CD1c-positive myeloid dendritic cell (primary cell): ENCODE measurements around the gene TEAD1.
A peak's percentile ranks its signal among the peaks of the same experiment; 100 is the strongest.

ENCODE experiments used
- DNase-seq: peaks from one replicate; pipeline ENCODE4 v3.0.0-alpha.2; 2016; ENCODE audit errors: extremely low spot score

TEAD1 gene

DNA sequence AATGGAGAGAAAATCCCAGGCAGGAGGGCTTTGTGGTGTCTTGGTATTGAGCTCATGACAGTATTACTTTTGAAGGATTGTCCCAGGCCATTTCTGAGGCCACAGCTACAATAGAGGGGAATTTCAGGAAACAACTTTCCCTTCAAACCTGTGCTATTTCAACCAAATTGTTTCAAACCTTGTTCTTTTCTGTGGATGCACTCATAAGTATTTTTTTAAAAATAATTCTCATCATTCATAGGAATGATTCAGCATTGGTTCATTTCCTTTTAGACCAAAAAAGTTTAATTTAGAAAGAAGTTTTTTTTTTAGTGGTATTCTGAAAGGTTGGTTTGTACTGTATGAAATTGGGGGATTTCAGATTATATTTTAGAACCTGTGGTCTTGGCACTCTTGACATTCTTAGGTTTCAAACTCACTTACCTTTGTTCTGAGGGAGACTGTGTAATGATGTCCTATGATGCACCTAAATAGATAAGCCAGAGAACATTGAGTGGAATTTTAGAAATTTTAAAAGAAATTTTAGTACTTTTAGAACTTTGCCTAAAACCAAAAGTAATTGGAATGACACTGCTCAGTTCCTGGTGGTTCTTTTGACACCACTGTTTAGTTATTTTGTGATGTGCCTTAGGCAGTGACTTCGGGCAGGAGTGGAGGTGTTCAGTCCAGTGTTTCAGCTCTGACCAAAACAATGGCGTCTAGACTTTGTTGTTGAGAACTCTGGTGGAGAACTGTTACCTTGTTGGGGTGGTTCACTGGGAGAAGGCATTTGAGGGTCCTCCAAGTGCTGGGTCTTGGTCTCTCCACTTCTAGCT is 12.2 kb downstream of the TEAD1 start:
- DNase-seq, result no peak

DNA sequence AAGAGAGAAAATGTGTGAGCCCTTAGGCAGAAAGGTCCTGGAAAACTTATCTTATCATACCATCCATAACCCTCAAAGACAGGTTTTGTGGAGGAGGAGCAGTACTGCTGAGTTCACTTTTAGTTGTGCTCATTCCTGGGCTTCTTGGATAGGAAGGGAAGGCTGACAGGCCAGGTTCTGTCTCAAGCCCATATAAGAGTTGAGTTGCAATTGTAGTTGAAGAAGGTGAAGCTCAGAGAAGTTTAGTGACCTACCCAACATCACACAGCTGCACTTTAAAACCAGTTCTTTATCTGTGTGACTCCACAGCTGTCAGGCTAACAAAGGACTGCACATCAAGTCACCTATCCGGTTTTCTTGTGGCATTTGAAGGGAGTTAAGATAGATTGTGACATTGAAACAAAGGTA is 13.0 kb downstream of the TEAD1 start:
- no peak for DNase-seq

DNA sequence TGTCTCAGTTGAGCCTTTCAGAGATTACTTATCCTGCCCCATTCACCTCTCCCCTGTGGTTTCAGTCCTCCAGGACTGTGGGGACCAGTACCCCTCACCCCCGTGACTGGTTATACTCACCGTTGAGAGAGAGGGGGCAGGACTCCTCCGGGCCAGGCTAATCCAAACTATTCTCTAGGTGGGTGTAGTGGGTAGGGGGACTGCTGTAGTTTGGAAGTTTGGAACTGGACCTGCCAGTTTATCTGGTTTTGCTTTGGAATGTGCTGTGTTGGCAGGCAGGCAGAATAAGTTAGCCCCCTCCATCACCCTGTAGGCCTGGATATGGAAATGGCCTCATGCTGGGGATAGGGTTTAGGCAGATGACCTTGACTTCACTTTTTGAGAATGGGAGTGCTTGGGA is 13.5 kb downstream of the TEAD1 start:
- DNase-seq, result no peak

DNA sequence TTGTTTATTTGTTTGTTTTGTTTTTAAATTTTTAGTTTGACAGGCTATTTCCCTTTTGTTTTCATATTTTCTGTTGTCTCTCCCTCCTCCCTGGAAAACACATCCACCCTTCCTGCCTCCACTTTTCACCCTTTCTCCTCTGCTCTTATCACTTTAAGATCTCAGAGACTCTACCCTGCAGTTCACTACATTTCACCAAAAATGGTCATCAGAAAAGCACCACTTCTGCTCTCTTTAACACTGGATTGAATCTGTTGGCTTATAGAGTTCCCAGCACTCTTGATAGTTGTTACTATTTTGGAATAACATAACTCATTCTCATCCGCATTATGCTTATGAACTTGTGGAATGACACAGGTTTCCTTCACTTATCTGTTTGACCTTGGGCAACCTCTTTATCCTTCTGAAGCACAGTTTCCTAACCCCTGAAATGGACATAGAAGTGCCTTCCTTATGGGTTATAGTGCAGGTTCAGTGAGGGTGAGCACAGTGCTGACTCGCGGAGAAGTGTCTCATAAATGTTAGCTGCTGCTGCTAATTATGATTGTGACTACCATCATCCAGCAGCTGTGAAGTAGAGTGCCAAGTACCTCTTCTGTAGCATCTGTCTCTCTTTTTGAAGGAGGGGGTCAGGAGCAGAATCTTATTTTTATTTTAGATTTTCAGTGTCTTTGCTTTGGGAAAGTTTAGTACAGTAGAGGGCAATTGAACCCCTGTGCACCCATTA is 15.0 kb downstream of the TEAD1 start:
- DNase-seq, result no peak

DNA sequence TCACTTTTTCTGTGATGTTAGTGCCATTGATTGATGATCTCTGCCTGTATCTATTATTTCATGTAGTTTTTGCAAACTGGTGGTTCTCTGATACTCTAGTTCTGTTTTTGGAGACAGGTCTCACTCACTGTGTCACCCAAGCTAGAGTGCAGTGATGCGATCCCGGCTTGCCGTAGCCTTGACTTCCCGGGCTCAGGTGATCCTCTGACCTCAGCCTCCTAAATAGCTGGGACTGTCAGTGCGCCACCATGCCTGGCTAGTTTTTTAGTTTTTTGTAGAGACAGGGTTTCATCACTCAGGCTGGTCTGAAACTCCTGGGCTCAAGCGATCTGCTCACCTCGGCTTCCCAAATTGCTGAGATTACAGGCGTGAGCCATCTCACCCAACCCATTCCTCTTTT is 16.4 kb downstream of the TEAD1 start:
- DNase-seq, result no peak

DNA sequence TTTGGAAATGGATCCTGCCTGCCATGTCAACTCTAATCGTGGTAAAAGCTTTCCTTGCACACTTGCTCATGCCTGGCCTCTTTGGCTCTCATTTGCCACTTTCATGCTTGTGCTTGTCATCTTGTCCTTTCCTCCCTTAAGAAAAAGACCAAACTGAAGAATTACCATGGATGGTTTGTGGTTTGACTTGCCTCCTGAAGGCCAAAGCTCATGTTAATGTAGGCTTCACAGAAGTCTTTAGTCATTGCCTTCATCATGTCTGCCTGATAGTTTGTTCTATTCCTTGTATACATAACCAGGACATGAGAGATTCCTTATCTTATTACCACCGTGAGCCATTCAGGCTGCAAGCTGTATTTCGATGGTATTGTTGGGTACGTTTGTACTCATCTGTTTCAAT is 17.3 kb downstream of the TEAD1 start:
- no peak for DNase-seq

DNA sequence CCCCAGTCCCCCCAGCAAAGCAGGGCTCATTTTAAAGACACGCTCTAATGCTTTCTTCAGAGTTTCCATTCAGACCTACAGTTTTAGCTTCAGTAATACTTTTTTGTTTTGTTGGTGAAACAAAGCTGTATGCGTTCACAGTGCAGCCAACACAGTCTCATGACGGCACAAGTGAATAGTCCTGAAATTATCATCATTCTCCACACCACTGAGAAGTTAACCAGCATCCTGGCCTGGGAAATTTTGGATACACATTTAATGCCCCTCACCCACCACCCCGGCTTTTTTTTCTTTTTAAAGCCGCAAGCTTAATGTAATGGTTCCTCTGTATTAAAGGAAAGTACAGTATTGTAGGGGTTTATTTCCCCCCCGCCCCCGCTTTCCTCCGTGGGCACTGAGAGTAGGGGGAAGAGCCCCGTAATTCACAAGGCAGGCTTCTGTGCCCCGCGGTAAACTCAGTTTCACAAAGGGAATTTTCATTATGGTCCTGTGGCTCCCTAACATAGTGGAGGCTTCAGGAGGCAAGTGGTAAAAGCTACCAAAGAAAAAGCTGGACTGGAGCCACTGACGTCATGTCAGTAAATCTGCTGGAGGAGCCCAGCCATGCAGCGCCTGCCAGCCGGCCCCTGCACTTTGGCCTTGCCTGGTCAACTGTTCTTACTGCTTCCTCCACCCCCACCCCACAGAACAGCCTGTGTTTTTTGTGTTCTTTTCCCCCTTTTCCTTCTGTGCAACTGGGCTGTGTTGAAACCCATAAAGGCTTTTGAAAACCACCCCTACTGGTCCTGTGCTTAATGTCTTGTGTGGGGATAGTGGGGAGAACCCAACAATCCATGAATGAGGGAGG is 18.2 kb downstream of the TEAD1 start:
- no peak for DNase-seq

DNA sequence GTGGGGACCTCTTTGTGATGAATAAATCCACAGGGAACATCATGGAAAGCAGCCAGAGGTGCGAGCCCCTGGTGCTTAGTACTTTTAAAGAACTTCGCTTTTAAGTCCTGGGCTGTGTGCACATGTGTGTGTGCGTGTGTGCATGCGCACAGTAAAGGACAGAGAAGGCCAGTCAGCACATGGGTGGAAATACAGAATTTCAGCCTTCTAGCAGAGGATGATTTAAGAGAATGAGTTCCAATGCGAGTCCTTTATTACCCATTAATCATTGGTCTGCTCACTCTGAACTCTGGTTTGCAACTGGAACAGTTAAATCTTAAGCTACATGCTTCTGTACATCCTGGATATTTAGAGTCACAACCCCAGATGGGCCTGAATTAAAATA is 18.9 kb downstream of the TEAD1 start:
- no peak for DNase-seq

DNA sequence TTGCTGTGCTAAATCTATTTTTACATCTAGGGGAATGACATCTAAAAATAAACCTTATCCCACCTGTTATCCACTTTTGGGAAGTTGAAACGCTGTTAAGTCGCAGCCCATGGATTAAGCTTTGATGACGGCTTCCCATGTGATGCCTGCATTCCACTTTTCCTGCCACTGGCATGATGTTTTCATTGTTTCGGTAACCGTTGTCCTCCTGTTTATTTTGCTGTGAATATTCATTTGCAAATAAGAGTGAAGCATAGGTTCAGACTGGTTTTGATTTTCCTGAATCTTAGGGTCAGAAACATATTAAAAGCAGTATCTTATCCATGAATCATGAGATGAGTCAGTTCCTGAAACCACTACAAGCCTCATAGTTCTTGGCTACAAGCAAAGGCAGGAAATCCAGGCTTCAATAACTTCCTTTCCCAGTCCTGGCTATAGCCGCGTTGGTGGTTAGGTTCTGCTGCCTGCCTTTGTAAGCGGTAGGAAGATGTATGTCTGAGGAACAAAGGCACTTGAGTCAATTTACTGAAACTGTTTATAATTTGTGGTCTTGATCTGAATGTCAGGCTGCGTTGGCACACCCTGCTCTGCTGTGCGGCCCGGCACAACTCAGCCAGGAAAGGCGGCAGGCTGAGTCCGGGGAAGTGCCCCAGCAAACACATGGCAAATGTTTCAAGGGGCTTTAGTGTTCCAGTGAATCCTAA is 19.4 kb downstream of the TEAD1 start:
- DNase-seq, result peak; percentile 38

DNA sequence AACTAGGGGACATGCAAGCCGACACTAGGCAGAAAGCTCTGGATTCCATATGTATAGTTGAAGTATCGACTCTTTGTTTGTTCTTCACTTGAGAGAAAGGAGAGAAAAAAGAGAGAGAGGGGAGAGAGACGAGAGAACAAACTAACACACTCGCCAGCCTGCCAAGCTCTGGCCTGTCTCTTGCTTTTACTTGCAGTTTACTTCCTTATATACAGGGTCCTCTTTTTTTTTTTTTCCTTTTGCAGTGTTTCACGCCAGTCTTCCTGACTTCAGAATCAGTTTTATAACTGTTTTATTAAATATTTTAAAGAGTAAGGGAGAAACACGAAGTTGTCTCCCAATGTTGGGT is 19.9 kb downstream of the TEAD1 start:
- no peak for DNase-seq

DNA sequence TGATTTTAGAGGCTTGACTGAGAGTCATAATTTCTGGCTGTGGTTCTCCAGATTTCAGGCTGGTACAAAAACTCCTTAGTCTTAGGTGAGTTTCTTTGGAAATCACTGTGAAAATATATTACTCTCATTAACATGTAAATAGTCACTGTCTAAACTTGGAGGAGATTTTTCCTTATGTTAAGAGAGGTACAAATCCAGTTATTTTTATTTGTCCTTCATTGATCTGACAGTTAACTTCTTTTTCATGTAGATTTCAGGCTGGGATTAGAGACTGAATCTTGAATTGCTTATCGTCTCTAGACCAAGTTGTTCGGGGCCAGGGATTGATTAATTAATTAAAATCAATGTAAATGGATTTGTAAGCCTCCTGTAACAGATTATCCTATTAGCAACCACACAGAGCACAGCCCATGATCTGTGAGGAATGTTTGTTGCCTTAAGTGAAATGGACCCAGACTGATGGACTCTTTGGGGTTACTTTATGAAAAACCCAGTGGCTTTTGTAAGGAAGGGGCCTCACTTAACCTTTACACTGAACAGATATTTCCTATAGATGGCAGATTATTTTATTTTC is 21.1 kb downstream of the TEAD1 start:
- no peak for DNase-seq

DNA sequence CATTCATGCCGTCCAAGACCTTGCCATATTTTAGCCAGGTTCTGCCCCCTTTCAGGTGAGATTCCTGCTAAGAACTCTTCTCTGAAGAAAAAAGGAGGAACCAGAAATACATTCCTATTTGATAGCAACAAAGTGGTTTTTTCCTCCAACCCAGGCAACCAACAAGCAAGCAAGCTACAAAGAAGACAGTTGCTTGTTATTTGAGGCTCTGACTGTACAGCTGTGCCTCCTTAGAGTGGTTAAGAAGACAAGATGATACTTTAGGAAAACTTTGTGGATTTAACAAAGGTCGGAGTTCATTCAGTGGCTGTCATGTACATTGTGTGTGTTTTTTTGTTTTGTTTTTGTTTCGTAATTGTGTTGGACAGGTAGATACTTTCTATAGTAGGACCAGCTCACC is 21.7 kb downstream of the TEAD1 start:
- DNase-seq, result no peak

DNA sequence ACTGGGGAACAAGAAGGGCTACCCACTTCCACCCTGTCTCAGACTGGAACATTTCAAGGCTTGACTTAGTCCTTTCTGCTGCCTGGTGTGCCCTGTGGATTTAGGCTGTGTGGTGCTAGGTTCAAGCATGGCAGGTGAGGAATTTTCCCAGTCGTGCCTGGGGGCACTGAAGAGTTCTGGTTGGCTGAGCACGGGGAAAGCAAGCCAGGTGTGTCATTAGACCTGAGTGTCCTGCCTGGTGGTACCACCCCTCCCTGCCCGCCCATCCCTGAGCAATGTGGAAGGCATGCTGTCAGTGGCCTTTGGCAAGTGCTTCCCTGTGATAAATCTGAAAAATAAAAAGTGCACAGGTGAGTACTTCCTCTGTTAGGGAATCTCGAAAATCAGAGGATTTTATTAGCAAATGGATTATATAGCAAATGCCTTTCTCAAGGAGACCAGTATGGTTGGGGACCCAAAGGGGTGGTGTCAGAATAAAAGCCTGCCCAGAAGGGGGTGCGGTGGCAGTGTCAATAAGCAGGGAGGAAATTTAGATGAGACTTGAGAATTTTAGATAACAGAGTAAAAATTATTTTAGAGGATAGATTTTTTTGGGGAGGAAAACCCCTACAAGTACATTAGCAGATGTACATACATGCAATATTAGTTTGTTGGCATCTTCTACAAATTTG is 22.8 kb downstream of the TEAD1 start:
- DNase-seq, result no peak

DNA sequence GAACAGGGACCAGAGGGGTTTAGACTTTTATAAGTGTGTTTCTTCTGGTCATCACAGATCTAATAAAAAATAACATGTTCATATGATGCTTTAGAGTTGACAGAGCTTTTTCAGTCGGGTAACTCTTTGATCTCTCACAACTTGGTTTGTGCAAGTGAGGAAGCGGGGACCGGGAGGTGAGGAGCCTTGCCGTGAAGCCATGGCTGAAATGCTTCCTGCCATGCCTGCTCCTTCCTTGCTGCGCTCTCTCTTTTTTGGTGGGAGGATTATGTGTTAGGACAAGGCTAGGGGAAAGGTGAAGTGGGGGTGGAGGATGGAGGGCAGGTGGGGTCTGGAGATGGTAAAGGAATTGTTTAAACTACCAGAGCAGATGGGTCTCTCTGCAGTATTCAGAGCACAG is 23.8 kb downstream of the TEAD1 start:
- no peak for DNase-seq

DNA sequence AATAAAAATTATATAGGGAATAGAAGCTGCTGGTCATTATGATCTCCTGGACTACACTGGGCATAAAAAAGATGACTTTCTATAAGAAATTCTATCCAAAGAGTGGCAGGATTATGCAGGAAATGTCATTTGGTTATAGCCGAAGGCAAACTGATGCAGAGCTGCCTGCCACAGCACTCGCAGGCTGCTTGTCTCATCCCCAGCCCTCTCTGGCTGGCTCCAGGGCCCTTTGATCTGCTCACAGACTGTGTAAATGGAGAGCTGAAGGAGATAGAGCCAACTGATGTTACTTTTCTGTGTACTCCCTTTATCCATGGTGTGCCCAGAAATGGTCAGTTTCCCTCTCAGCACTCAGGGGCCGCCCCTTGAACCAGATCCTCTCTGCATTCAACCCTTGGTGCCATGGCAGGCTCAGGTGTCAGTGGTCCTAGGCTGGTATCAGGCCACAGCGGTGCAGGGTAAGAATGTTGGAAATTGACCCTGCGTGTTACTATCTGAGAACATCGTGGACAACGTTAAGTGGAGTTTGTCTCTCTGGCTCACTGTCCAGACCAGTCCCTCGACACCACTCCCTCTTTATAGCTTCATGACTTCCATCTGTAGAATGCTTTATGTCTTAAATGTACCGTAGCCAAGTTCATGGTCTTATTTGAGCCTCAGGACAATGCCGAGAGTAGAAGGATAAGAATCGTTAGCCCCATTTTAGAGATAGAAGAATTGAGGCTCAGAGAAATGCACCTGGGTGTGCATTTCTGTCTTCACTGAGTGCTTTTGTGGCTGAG is 27.8 kb downstream of the TEAD1 start:
- DNase-seq, result no peak

DNA sequence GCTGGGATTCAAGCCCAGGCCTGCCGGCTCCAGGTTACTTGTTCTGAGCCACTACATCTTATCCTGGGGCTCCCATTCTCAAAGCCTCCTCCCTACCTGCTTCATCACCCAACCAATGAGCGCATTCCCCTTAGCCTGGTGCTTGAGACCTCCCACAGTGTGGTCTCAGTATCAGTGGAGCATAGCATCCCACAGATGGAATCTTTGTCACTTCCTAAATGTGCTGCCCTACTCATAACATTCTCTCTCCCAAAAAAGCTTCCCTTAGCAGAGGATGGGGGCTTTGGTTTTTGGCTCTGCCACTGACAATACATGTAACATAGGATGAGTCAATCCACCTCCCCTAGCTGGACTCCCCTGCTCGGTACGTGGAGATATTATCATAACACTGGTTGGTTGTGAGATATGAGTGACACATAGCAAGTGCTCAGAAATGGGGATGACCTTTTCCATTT is 28.8 kb downstream of the TEAD1 start:
- DNase-seq, result no peak

DNA sequence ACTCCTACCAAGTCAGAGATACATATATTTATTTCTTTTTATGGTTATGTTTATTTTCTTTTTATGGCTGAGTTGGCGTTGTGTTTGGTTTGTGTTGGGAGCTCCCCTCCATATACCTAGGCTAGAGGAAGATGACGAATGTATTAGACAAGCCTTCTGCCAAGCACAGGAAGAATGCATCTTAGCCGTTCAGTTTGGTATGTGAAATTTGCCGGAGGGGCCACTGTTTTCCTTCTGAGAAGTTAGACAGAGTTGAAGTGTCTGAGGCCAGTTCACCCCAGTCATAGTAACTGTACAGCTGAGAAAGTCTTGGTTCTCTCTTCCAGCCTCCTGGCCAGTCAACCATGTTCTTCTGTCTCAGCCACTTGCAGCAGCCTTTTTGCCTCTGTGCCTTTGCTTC is 29.8 kb downstream of the TEAD1 start:
- DNase-seq, result no peak

DNA sequence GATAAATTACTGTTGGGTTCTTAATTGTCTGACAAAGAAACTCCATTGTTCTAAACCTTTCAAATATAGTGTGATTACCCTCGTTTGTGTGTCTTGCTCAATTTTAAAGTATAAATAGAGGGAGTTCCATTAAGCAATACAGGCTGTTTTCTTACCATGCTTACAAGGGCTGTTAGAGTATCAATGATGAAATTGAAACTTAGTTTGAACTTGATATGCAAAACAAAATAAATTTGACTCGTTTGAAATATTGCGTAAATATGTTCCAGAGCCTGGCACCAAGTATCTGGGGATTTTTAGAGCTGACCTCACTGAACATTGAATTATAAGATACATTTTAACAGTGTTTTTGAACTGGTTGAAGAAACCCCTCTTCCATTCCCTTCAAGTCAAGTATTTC is 31.7 kb downstream of the TEAD1 start:
- no peak for DNase-seq

DNA sequence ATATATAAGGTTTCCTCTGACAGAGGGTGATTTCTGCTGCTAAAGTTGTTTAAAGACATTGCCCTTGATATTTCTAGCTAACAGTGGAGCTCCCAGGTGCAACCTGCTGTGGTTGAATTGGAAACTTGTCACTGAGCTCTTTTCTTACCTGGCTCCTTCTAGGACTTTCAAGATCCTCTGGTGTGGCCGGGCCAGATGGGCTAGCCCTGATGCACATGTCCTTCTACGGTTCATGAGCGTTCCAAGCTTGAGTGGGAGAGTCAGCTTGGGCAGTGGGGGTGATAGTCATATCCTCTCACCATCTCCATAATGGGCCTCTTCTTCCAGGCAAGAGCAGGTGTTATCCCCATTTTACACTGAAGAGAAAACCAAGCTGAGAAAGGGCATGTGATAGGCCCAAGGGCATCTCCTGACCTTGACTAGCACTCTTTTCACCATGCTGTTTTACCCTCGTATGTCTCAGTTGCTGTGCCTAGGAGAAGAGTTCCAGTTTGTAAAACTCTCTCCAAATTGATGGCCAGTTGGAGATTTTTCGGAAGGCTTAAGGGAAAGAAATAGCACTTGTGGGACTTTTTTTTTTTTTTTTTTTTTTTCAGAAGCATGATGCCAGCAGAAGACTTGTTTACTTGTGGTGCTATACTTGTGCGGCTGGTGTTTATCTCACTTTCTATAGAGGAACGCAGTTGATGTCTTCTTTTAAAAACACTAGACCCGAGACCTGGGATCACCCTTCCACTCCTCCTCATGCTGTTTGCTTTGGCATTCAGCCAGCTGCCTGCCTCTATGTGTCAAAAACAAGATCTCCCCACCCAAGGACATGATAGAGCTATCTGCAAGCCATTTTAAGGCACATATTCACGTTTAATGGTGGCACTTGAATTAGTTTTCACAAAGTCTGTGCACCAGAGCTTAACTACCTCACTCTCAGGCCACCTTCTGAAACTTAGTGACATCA is 32.6 kb downstream of the TEAD1 start:
- DNase-seq, result no peak
